SU-DHL-6 (cell line): ENCODE data around the gene FMNL3.

ENCODE experiments used
- CTCF ChIP-seq: fragments of 200-600 bp; sonication (generic); IDR thresholded peaks from one replicate; pipeline ENCODE4 v1.5.1; 2017; ENCODE audit warnings: antibody characterized with exemption, mild to moderate bottlenecking, low read length, moderate library complexity; ENCODE audit not compliant: insufficient read depth, poor library complexity, severe bottlenecking
- EZH2phosphoT487 ChIP-seq: fragments of 200-600 bp; sonication (generic), shearing (Covaris generic); conservative IDR thresholded peaks from 2 replicates; pipeline ENCODE4 v1.6.1; 2018; ENCODE audit warnings: mild to moderate bottlenecking, antibody characterized with exemption, low read length, moderate library complexity, mixed read lengths

GRCh38 chr12:49696723-49697122 is 10.5 kb downstream of the FMNL3 start:
- TF ChIP-seq EZH2phosphoT487 (no peak), CTCF (no peak)
